ENCODE measurements around the gene EPOP. TPM values are rescaled to one million over a fixed set of nuclear protein-coding genes. Genes with fewer than 3 reads are reported as not detected.
A peak's percentile ranks its signal among the peaks of the same experiment; 100 is the strongest.

EPOP gene
- total RNA-seq, 4 donors from 2014 or later = 1.8 to 3.2 (median 2.8) TPM

- H3K4me1 ChIP-seq = peaks cover 10 to 74% (median 27%) of the 10 kb centered on the region in 3 donors
- H3K4me3 ChIP-seq = peak overlapping the region; percentile 76 to 94 (median 90)
- peaks cover 0 to 37% (median 4%) of the 10 kb centered on the region in 3 donors for H3K36me3 ChIP-seq
- WGBS, 2 donors = 0% methylated on average over 12 to 14 of the region's 38 CpGs
- H3K27me3 ChIP-seq = no peaks in the 10 kb centered on the region
- H3K9me3 ChIP-seq = no peaks in the 10 kb centered on the region
- intact Hi-C loops (cut with DNase I) = loop anchor here (2.0 kb wide), 1 partner anchor 31 kb away; the partner anchor contains the start of gene EPOP
- no peak for DNase-seq
- TF ChIP-seq POLR2A (IDR thresholded peaks at IDR 0.05) = no peak
- H3K27ac ChIP-seq = peak overlapping the region; percentile 96 to 98 (median 96)
Measured at GRCh38 chr17:38705803-38706504, 31.2 kb upstream of the EPOP start.

GRCh38 chr17:38705523-38705802 lies 30.7 kb upstream of the EPOP start:
- Histone ChIP-seq H3K27me3 (no peaks in the 10 kb centered on the region), H3K9me3 (no peaks in the 10 kb centered on the region), H3K4me3 (peak overlapping the region; percentile 76 to 94 (median 90)), H3K27ac (peak overlapping the region; percentile 96 to 98 (median 96)), H3K36me3 (peaks cover 0 to 32% (median 4%) of the 10 kb centered on the region in 3 donors), H3K4me1 (peaks cover 10 to 78% (median 28%) of the 10 kb centered on the region in 3 donors)
- DNase-seq = no peak
- WGBS, 2 donors = 0 to 1% methylated on average over 10 to 11 of the region's 32 CpGs
- intact Hi-C loops (cut with DNase I) = loop anchor here (2.0 kb wide), 1 partner anchor 31 kb away; the partner anchor contains the start of gene EPOP
- TF ChIP-seq, protein P1, sequence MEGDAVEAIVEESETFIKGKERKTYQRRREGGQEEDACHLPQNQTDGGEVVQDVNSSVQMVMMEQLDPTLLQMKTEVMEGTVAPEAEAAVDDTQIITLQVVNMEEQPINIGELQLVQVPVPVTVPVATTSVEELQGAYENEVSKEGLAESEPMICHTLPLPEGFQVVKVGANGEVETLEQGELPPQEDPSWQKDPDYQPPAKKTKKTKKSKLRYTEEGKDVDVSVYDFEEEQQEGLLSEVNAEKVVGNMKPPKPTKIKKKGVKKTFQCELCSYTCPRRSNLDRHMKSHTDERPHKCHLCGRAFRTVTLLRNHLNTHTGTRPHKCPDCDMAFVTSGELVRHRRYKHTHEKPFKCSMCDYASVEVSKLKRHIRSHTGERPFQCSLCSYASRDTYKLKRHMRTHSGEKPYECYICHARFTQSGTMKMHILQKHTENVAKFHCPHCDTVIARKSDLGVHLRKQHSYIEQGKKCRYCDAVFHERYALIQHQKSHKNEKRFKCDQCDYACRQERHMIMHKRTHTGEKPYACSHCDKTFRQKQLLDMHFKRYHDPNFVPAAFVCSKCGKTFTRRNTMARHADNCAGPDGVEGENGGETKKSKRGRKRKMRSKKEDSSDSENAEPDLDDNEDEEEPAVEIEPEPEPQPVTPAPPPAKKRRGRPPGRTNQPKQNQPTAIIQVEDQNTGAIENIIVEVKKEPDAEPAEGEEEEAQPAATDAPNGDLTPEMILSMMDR (IDR thresholded peaks at IDR 0.05) = no peak
- TF ChIP-seq POLR2A (IDR thresholded peaks at IDR 0.05) = no peak

- no peak for DNase-seq
- H3K36me3 ChIP-seq = peaks cover 0 to 26% (median 4%) of the 10 kb centered on the region in 3 donors
- intact Hi-C loops (cut with DNase I) = loop anchor here (2.0 kb wide), 1 partner anchor 30 kb away; the partner anchor contains the start of gene EPOP
- H3K4me1 ChIP-seq = peaks cover 10 to 79% (median 28%) of the 10 kb centered on the region in 3 donors
- 0 to 1% methylated on average over 22 to 29 of the region's 100 CpGs for WGBS, 2 donors
- peak within 1 kb of the TSS; percentile 96 to 98 (median 96) for H3K27ac ChIP-seq
- no peaks in the 10 kb centered on the region for H3K27me3 ChIP-seq
- no peaks in the 10 kb centered on the region for H3K9me3 ChIP-seq
- peak within 1 kb of the TSS; percentile 76 to 94 (median 90) for H3K4me3 ChIP-seq
- peak in 1 of 4 donors; percentile 52 for TF ChIP-seq POLR2A (IDR thresholded peaks at IDR 0.05)
- TF ChIP-seq, protein P1 (IDR thresholded peaks at IDR 0.05) = no peak
Measured at GRCh38 chr17:38704606-38705522, 30.1 kb upstream of the EPOP start, which contains the start of gene MLLT6. TSS of gene MLLT6 (plus strand) at chr17:38705273. CDS start at chr17:38705633, 360 bp downstream.

- peak; percentile 32 for DNase-seq
- intact Hi-C loops (cut with DNase I) = loop anchor here (2.0 kb wide), 1 partner anchor 29 kb away; the partner anchor contains the start of gene EPOP
- TF ChIP-seq POLR2A (IDR thresholded peaks at IDR 0.05) = peak in 3 of 4 donors; percentile 3 to 48 (median 24)
- TF ChIP-seq, protein P1 (IDR thresholded peaks at IDR 0.05) = no peak
- Histone ChIP-seq H3K4me1 (peaks cover 10 to 79% (median 28%) of the 10 kb centered on the region in 3 donors), H3K4me3 (peak overlapping the region; percentile 76 to 94 (median 90)), H3K27me3 (no peaks in the 10 kb centered on the region), H3K9me3 (no peaks in the 10 kb centered on the region), H3K27ac (peak overlapping the region; percentile 96 to 98 (median 96)), H3K36me3 (peaks cover 0 to 17% (median 0%) of the 10 kb centered on the region in 3 donors)
- 0 to 1% methylated on average over 13 to 15 of the region's 50 CpGs for WGBS, 2 donors
Measured at GRCh38 chr17:38703742-38704605, 29.2 kb upstream of the EPOP start.
